HTERT RPE-1 (cell line): ENCODE measurements around the gene POLR1F.

Experiments used
- in situ Hi-C: fragments of 300-500 bp; cut with MboI; formaldehyde crosslinking; loops from 4 replicates; pipeline ENCODE4 v1.14.3; 2020; ENCODE audit warnings: low sequenced_read_pairs

The POLR1F gene

DNA sequence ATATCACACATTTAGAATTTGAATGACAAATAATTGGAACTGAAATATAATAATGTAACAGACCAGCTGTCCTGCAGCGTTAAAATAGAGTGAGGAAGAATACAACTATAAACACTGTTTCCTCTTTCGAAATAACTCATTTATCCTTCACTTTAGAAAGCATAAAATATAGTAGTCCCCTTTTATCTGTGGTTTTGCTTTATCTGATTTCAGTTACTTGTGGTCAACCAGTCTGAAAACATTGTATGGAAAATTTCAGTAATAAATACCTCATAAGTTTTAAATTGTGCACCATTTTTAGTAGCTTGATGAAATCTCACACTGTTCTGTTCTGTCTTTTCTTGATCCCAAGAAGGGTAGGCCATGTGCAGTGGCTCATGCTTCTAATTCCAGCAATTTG is 31.7 kb downstream of the POLR1F start:
- in situ Hi-C loops = no loop called here

DNA sequence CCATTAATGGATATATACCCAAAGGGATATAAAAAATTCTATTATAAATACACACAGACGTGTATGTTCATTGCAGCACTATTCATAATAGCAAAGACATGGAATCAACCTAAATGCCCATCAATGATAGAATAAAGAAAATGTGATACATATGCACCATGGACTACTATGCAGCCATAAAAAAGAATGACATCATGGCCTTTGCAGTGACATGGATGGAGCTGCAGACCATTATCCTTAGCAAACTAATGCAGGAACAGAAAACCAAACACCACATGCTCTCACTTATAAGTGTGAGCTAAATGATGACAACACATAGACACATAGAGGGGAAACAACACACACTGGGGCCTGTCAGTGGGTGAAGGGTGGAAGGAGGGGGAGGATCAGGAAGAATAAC is 33.0 kb downstream of the POLR1F start:
- in situ Hi-C loops = no loop called here

- in situ Hi-C loops = no loop called here
These were observed 34.4 kb downstream of the POLR1F start for GRCh38 chr7:19674266-19674960.

DNA sequence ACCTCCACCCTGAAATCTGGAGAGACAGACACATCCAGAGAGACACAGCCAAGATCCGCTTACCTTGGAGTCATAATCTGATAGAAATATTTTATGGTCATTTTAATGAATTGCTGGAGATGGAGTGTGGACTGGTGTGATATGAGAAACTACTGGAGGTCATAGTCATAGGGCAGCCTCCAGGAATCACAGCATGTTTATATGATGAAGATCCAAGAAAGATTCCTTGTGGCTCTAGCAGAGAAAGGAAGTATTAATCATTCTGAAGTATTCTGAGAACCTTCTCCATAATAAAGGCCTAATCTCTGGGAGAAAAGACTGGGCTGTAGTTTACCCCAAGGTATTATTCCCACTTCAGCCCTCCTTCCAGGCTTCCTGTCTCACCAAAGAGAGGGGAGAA is 38.0 kb downstream of the POLR1F start:
- in situ Hi-C loops = no loop called here

GRCh38 chr7:19665399-19666008 is 43.3 kb downstream of the POLR1F start:
- in situ Hi-C loops = no loop called here

- in situ Hi-C loops = no loop called here
These were observed 44.9 kb downstream of the POLR1F start for GRCh38 chr7:19663816-19664462.

GRCh38 chr7:19648791-19649190 is 60.0 kb downstream of the POLR1F start:
- in situ Hi-C loops = no loop called here
